GM21528 (cell line): ENCODE data around the gene TTLL8.
"Not testable (repeated sequence)": the region's sequence is repeated elsewhere in the genome, so short reads cannot be mapped to it uniquely, and the experiment has no call there.

Experiments
- ATAC-seq: cut with Tn5 transposase; IDR thresholded peaks from one replicate; pipeline ENCODE4 v1.9.1; 2021; ENCODE audit warnings: mild to moderate bottlenecking, moderate library complexity; ENCODE audit not compliant: unreplicated experiment, low FRiP score

TTLL8 gene

GRCh38 chr22:49993649-49994360, 64.3 kb downstream of the TTLL8 start:
- no peak for ATAC-seq

- no peak for ATAC-seq
These were observed 65.0 kb downstream of the TTLL8 start for GRCh38 chr22:49992921-49993648.

- ATAC-seq: no peak
These were observed 66.1 kb downstream of the TTLL8 start for GRCh38 chr22:49991907-49992533.

GRCh38 chr22:49991167-49991566, 66.9 kb downstream of the TTLL8 start:
- no peak for ATAC-seq

- not testable (repeated sequence) for ATAC-seq
These were observed 68.3 kb downstream of the TTLL8 start for GRCh38 chr22:49989826-49990225.

GRCh38 chr22:49986325-49986724, 71.8 kb downstream of the TTLL8 start:
- no peak for ATAC-seq

- ATAC-seq: no peak
These were observed 74.7 kb downstream of the TTLL8 start for GRCh38 chr22:49983148-49984042.

- ATAC-seq: not testable (repeated sequence)
These were observed 76.3 kb downstream of the TTLL8 start for GRCh38 chr22:49981799-49982198.

GRCh38 chr22:49979587-49980264, 78.4 kb downstream of the TTLL8 start:
- ATAC-seq: no peak

GRCh38 chr22:49977578-49977977, 80.5 kb downstream of the TTLL8 start:
- ATAC-seq: no peak

- no peak for ATAC-seq
These were observed 81.5 kb downstream of the TTLL8 start for GRCh38 chr22:49976439-49977175.

- ATAC-seq: no peak
These were observed 82.3 kb downstream of the TTLL8 start for GRCh38 chr22:49975543-49976389.

- no peak for ATAC-seq
These were observed 84.8 kb downstream of the TTLL8 start for GRCh38 chr22:49973018-49973961.

GRCh38 chr22:49972163-49973017, 85.7 kb downstream of the TTLL8 start:
- ATAC-seq: no peak

- peak; percentile 24 for ATAC-seq
These were observed 86.6 kb downstream of the TTLL8 start for GRCh38 chr22:49971232-49972162.
